Peyer's patch (tissue), 4 donors: ENCODE results near the gene PFN3.

Experiments
- POLR2A ChIP-seq, 2 donors: fragments of 450-650 bp; IDR thresholded peaks; one replicate each; pipeline ENCODE4 v1.5.1; 2017; ENCODE audit warnings: antibody characterized with exemption in 2 of 2, mild to moderate bottlenecking in 2 of 2, moderate library complexity in 2 of 2
- TF ChIP-seq, protein P1 (sequence below), 6 experiments: fragments of 450-650 bp in 4 of 6; fragments of 200-600 bp in 2 of 6; sonication (generic) in 1 of 6; IDR thresholded peaks; one replicate each; pipeline ENCODE4 v1.5.1; 2017 to 2019; ENCODE audit warnings: antibody characterized with exemption in 6 of 6, mild to moderate bottlenecking in 3 of 6, moderate library complexity in 1 of 6

DNA sequence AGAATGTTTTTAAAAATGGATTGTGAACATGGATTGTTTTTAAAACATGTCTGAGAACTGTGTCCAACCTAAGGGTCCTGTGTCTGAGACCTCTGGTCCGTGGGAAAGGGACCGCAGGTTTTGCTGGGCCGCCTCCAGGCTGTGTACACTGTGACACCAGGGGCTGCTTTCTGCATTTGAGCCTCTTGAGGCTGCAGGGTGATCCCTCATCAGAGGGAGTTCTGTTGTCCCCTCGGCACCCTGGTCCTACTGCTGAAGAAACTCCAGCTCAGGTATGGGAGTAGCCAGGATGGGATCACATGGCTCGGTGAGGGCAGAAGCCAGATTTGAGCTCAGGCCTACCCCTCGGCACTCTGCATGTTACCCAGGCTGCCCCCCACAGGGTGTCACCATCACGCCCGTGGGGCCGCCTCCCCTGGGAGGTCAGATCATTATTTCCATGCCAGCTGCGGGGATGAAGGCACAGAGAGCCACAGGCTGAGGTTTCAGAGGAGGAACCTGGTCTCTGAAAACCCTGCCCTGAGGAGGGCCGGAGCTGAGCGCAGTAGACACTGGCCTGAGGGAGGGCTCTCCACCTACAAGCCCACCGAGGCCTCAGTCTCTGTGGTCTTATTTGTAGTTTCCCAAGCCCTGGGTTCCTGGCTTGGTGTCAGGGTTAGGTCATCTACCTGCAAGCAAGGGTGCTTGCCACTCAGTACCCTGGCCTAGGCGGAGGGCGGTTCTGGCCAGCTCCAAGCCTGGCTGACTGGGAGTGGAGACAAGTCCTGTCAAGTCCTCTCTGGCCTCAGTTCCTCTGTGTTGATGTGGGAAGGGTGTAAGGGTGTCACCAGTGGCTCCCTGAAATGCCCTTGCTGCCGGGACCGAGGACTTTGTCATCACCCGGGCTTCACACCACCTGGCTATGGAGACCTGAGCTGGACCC is 48.9 kb upstream of the PFN3 start:
- TF ChIP-seq, protein P1, sequence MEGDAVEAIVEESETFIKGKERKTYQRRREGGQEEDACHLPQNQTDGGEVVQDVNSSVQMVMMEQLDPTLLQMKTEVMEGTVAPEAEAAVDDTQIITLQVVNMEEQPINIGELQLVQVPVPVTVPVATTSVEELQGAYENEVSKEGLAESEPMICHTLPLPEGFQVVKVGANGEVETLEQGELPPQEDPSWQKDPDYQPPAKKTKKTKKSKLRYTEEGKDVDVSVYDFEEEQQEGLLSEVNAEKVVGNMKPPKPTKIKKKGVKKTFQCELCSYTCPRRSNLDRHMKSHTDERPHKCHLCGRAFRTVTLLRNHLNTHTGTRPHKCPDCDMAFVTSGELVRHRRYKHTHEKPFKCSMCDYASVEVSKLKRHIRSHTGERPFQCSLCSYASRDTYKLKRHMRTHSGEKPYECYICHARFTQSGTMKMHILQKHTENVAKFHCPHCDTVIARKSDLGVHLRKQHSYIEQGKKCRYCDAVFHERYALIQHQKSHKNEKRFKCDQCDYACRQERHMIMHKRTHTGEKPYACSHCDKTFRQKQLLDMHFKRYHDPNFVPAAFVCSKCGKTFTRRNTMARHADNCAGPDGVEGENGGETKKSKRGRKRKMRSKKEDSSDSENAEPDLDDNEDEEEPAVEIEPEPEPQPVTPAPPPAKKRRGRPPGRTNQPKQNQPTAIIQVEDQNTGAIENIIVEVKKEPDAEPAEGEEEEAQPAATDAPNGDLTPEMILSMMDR (IDR thresholded peaks at IDR 0.05) = no peak
- no peak for TF ChIP-seq POLR2A (IDR thresholded peaks at IDR 0.05)
